LNCAP (cell line): ENCODE results near the gene HUNK.

ENCODE experiments used
- TF ChIP-seq, protein P1 (sequence below): fragments of 450-650 bp; IDR thresholded peaks from 2 replicates; pipeline ENCODE4 v1.5.1; 2017; ENCODE audit warnings: mild to moderate bottlenecking

The HUNK gene

DNA sequence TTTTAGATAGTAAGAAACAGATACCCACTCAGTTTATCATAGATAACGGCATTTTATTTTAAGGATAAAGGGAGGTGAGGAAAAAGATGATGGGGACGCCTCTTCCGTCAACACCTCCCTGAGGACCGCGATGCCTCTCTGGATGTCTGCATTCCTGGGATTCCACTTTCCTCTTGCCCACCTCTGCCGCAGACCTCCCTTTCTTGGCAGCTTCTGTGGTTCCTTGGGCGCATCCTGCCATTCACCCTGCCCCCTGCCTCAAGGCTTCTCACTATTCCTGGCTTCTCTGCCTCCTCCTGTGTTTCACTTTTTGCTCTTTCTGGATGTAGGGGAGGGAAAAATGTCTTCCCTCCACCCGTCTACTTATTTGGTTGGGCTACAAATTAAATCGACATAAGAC lies 19.9 kb downstream of the HUNK start:
- TF ChIP-seq, protein P1, sequence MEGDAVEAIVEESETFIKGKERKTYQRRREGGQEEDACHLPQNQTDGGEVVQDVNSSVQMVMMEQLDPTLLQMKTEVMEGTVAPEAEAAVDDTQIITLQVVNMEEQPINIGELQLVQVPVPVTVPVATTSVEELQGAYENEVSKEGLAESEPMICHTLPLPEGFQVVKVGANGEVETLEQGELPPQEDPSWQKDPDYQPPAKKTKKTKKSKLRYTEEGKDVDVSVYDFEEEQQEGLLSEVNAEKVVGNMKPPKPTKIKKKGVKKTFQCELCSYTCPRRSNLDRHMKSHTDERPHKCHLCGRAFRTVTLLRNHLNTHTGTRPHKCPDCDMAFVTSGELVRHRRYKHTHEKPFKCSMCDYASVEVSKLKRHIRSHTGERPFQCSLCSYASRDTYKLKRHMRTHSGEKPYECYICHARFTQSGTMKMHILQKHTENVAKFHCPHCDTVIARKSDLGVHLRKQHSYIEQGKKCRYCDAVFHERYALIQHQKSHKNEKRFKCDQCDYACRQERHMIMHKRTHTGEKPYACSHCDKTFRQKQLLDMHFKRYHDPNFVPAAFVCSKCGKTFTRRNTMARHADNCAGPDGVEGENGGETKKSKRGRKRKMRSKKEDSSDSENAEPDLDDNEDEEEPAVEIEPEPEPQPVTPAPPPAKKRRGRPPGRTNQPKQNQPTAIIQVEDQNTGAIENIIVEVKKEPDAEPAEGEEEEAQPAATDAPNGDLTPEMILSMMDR, result no peak

DNA sequence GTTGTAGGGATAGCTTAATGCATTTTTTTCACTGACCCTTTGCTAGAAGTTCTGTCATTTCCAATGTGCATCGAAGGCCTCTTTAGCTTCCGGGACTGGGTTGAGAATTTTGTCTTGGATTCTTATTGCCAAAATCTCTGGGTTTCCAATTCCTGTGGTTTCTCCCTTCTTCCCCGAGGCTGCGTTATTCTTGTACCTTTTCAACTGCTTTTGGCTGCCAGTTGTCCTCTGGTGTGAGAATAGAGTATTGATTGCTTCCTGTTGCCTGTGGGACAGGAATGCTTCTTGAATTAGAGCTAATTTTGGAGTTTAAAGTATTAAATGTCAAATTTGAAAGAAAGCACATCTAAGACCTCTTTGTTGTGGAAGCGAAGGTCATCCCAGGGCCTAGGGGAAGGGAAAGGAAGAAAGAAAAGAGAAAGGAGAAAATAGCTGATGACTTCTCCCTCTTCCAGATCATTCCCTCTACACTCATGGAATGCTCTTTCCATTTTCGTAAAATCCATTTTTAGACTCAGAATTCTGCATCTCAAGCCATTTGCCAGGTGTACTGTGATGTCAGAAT lies 21.1 kb downstream of the HUNK start:
- TF ChIP-seq, protein P1, result no peak

DNA sequence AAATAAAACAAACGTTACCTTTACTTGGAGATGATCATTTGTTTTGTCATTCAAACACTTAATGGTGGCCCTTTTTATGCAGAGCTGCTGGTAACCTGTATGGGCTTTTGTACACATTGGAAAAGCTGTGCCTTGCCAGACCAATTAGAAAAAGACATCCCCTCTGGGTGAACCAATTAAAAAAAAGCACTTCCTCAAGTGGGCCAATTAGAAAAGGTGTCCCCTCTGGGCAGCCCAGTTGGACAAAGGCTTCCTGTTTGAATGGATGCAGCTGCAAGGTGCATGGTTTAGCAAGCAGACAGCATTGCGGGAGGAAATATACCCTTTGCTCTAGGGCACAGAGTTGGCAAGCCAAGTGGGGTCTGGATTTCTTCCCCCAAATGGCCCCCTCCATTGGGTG lies 21.6 kb downstream of the HUNK start:
- TF ChIP-seq, protein P1, result no peak

DNA sequence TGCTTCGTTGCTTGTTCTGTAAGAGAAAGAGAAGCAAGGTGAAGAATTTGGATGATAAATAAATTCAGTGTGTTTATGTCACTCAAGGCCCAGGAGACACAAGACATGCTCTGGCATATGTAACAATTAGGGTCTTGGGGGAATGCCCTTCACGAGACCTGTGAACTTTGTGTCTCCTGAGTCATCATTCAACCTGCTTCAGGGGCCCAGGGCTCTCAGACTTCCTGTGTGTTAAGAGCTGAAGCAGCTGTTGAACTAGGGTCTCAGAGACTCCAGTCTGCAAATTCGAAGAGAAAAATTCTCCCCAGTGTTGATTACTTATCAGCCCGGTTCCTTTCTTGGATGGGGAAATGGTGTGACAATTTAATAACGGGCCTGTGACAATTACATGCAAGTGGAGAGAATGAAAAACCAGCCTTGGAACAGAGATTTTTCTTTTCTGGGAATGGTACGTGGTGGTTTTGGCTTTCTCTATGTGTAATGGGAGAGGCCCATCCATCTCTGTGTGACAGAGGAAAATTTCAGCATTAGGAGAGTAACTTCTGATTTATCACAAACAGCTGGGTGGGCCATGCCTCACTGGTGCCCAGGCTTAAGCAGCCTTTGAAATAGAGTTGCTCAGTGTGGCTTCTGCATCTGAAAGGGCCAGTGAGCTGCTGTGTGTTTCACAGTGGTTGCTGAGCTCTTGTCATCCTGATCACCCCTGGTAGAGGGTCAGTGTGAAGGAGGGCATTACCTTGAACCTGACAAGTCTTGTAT lies 22.4 kb downstream of the HUNK start:
- TF ChIP-seq, protein P1, result no peak

DNA sequence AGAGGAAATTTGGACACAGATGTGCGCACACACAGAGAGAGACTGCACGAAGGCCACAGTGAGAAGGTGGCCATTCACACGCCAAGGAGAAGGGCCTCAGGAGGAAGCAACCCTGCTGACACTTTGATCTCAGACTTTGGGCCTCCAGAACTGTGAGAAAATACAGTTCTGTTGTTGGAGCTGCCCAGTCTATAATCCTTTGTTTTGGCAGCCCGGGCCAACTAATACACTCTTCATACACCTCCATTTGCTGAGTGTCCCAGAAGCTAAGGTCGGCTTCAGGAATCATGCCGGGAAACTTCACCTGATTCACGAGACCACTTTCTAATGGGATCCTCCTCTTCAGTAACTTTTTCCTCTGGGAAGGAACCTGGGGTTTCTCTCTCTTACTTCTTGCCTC lies 23.2 kb downstream of the HUNK start:
- TF ChIP-seq, protein P1, result no peak

DNA sequence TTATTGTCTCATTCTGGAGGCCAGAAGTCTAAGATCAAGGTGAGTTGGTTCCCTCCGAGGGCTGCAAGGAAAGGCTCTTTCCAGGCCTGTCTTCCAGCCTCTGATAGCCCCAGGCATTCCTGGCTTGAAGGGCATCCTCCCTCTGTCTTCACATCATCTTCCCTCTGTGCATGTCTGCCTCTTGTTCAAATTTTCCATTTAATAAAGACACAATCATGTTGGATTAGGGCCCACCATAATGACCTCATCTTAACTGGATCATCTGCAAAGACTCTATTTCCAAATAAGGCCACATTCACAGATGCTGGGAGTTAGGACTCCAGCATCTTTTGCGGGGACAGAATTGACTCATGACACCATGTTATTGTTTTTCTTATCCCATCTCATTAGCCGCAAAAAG lies 24.5 kb downstream of the HUNK start:
- TF ChIP-seq, protein P1, result no peak

DNA sequence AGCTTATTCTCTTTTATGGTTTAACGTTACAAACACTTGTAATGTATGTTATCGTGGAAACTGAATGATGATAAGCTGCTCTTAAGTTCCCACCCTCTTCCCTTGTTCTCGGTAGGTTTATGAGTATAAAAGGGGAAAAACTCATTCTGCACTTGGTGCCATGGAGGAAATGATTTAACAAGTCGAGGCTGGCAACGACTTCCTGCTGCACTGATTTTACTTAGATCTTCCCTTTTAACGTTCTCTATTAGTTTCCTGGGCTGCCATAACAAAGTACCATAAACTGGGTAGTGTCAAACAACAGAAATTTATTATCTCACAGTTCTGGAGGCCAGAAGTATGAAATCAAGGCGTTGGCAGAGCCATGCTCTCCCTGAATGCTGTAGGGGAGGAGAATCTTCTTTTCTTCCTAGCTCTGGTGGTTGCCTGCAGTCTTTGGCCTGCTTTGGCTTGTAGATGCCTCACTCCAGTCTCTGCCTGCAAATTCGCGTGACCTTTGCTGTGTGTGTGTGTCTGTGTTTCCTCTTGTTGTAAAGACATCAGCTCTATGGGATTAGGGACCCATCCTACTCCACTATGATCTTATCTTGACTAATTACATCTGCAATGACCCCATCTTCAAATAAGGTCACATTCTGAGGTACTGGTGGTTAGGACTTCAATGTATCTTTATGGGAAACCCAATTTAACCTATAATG lies 26.3 kb downstream of the HUNK start:
- TF ChIP-seq, protein P1, result no peak
